Activated T-cell treated with anti-CD3 and anti-CD28 coated beads, Interleukin-2, amount 50 U/mL, for 72 hours (primary cell): ENCODE measurements around the gene CCDC137. TPM values are rescaled to one million over a fixed set of nuclear protein-coding genes. Genes with fewer than 3 reads are reported as not detected.

ENCODE experiments used
- ATAC-seq, 2 donors: fragments of 150-1000 bp; cut with Tn5 transposase; replicated peaks in 1 of 2; 2 replicates each; pipeline ENCODE4 v1.10.0; 2021; ENCODE audit warnings: moderate library complexity in 2 of 2, mild to moderate bottlenecking in 1 of 2
- DNase-seq, 2 donors: peaks; one replicate each; pipeline ENCODE4 v3.0.0; 2021 to 2022; ENCODE audit warnings: mixed read lengths in 1 of 2
- H3K27ac Mint-ChIP-seq: one replicate; pipeline ENCODE4 v1.8.0; 2022; ENCODE audit warnings: mild to moderate bottlenecking, moderate library complexity, mixed read lengths
- H3K27me3 Mint-ChIP-seq: one replicate; pipeline ENCODE4 v1.8.0; 2022; ENCODE audit warnings: low read depth, mixed read lengths
- H3K36me3 Mint-ChIP-seq, 2 donors: one replicate each; pipeline ENCODE4 v1.8.0; 2022; ENCODE audit warnings: mixed read lengths in 2 of 2, mild to moderate bottlenecking in 1 of 2; ENCODE audit not compliant: insufficient read depth in 2 of 2
- H3K4me1 Mint-ChIP-seq: one replicate; pipeline ENCODE4 v1.8.0; 2022; ENCODE audit warnings: low read depth, mixed read lengths
- H3K4me3 Mint-ChIP-seq, 2 donors: one replicate each; pipeline ENCODE4 v1.8.0; 2022; ENCODE audit warnings: mild to moderate bottlenecking in 2 of 2, mixed read lengths in 2 of 2, moderate library complexity in 2 of 2
- H3K9me3 Mint-ChIP-seq, 2 donors: one replicate each; pipeline ENCODE4 v1.8.0; 2022; ENCODE audit warnings: mixed read lengths in 2 of 2
- total RNA-seq, 2 donors: library from RNA; stranded (reverse); gene quantifications; one replicate each; pipeline ENCODE4 v1.2.3, GENCODE V29; 2022

CCDC137 gene
- total RNA-seq, 2 donors from 2014 or later = 26.1 to 46.5 TPM

- Mint-ChIP-seq H3K4me3 (no peak overlapping the region), H3K9me3 (no peaks in the 10 kb centered on the region)
- ATAC-seq = no peak
These were observed 24.7 kb downstream of the CCDC137 start for GRCh38 chr17:81691196-81691595.

DNA sequence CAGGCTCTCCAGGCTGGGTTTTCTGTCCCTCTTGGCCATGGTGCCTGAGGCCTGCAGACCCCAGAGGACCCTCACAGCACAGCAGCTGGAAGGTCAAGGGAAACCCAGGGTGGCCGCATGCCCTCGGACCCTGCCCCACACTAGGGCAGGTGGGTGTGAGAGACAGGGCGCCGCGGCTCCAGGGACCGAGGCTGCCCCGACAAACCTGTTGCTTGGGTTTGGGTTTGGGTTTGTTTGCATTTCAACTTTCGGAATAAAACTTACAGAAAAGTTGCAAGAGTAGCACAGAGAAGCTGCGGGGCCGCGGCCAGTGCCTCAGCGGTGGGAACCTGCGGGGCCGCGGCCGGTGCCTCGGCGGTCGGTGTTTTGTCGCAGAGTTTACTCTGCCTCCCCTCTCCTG lies 25.1 kb downstream of the CCDC137 start:
- H3K4me3 Mint-ChIP-seq = no peak overlapping the region
- peaks cover 2 to 8% of the 10 kb centered on the region in 2 donors for H3K36me3 Mint-ChIP-seq
- H3K9me3 Mint-ChIP-seq = no peaks in the 10 kb centered on the region
- no peak for DNase-seq
- peaks cover 5% of the 10 kb centered on the region for H3K4me1 Mint-ChIP-seq
- ATAC-seq = no peak
- H3K27me3 Mint-ChIP-seq = no peaks in the 10 kb centered on the region
- H3K27ac Mint-ChIP-seq = no peak overlapping the region

More at GRCh38 chr17:81691196-81691595, 24.7 kb downstream of the CCDC137 start:
- Mint-ChIP-seq H3K27ac (no peak overlapping the region), H3K4me1 (peaks cover 7% of the 10 kb centered on the region), H3K36me3 (peaks cover 2 to 11% of the 10 kb centered on the region in 2 donors), H3K27me3 (no peaks in the 10 kb centered on the region)
- no peak for DNase-seq

DNA sequence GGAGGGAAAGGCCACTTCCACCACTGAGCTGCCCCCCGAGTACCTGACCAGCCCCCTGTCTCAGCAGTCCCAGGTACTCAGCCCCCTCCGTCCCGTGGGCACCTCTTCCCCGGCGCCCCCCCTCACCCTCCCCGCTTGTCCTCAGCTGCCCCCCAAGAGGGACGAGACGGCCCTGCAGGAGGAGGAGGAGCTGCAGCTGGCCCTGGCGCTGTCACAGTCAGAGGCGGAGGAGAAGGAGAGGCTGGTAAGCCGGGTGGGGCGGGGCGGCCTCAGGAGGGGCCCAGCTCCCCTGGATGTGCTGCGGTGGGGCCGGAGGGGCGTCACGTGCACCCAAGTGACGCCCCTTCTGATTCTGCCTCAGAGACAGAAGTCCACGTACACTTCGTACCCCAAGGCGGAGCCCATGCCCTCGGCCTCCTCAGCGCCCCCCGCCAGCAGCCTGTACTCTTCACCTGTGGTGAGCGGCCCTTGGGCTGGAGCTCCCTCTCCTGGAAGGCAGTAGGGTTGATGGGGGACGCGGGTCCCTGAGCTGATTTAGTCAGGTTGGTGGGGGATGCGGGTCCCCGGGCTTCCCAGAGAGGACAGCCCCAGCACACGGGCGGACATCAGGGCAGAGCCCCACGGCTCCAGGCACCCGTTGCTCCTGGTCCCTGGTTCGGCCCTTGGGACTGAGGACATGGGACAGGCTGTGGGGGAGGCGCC lies 27.1 kb downstream of the CCDC137 start:
- Mint-ChIP-seq H3K36me3 (peaks cover 4 to 14% of the 10 kb centered on the region in 2 donors), H3K4me3 (no peak overlapping the region), H3K4me1 (peaks cover 3% of the 10 kb centered on the region), H3K9me3 (no peaks in the 10 kb centered on the region), H3K27me3 (no peaks in the 10 kb centered on the region), H3K27ac (no peak overlapping the region)
- DNase-seq (no peak), ATAC-seq (no peak)

DNA sequence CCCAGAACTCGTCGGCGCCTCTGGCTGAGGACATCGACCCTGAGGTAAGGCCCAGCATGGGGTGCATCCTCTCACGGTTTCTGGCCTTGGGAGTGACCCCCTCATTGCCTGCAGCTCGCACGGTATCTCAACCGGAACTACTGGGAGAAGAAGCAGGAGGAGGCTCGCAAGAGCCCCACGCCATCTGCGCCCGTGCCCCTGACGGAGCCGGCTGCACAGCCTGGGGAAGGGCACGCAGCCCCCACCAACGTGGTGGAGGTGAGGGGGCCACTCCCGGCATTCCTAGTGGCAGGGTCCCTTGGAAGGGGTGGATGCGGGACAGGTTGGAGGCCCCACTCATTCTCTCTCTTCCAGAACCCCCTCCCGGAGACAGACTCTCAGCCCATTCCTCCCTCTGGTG lies 28.3 kb downstream of the CCDC137 start:
- DNase-seq (no peak), ATAC-seq (no peak)
- Mint-ChIP-seq H3K9me3 (no peaks in the 10 kb centered on the region), H3K4me3 (no peak overlapping the region), H3K27ac (no peak overlapping the region), H3K27me3 (no peaks in the 10 kb centered on the region), H3K4me1 (peaks cover 3% of the 10 kb centered on the region), H3K36me3 (peaks cover 4 to 14% of the 10 kb centered on the region in 2 donors)

DNA sequence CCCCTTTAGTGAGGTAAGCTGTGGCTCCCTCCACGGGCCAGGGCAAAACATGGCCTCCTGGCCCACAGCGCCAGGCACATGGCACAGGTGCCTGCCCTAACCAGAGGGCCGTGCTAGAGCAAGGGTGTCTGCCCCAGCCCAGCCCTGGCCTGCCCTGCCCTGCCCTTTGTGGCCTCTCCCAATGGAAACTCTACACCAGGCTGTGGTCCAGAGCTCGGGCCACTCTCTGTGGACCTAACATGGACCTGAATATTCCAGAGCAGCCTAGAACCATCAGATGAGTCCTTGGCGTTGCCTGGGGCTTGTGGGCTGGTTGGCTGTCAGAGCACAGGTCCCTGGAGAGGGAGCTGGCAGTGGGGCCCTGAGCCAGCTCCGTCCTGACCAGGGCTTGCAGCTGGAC lies 28.7 kb downstream of the CCDC137 start:
- no peaks in the 10 kb centered on the region for H3K27me3 Mint-ChIP-seq
- no peak for DNase-seq
- no peak overlapping the region for H3K4me3 Mint-ChIP-seq
- H3K9me3 Mint-ChIP-seq = no peaks in the 10 kb centered on the region
- H3K4me1 Mint-ChIP-seq = peaks cover 3% of the 10 kb centered on the region
- ATAC-seq = no peak
- H3K27ac Mint-ChIP-seq = no peak overlapping the region
- H3K36me3 Mint-ChIP-seq = peaks cover 4 to 14% of the 10 kb centered on the region in 2 donors

- no peaks in the 10 kb centered on the region for H3K27me3 Mint-ChIP-seq
- H3K27ac Mint-ChIP-seq = no peak overlapping the region
- DNase-seq (no peak), ATAC-seq (no peak)
- no peaks in the 10 kb centered on the region for H3K9me3 Mint-ChIP-seq
- peaks cover 4 to 14% of the 10 kb centered on the region in 2 donors for H3K36me3 Mint-ChIP-seq
- H3K4me1 Mint-ChIP-seq = peaks cover 6% of the 10 kb centered on the region
- no peak overlapping the region for H3K4me3 Mint-ChIP-seq
These were observed 29.3 kb downstream of the CCDC137 start for GRCh38 chr17:81695801-81696200.

DNA sequence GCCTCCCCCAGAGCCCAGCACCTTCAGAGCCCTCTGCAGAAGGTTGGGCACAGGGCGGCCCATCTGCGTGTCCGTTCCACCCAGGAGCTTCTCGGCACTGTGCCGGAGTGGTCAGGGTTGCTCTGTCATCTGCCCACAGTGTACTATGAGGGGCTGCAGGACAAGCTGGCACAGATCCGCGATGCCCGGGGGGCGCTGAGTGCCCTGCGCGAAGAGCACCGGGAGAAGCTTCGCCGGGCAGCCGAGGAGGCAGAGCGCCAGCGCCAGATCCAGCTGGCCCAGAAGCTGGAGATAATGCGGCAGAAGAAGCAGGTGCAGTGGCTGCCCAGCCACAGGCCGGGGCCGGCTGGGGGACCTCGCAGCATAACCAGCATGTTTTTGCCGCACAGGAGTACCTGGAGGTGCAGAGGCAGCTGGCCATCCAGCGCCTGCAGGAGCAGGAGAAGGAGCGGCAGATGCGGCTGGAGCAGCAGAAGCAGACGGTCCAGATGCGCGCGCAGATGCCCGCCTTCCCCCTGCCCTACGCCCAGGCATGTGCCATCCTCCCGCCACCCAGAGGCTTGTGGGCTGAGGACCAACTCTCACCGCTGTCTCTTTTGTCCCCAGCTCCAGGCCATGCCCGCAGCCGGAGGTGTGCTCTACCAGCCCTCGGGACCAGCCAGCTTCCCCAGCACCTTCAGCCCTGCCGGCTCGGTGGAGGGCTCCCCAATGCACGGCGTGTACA lies 29.8 kb downstream of the CCDC137 start:
- Mint-ChIP-seq H3K36me3 (peaks cover 4 to 16% of the 10 kb centered on the region in 2 donors), H3K27me3 (no peaks in the 10 kb centered on the region), H3K27ac (no peak overlapping the region), H3K9me3 (no peaks in the 10 kb centered on the region), H3K4me3 (no peak overlapping the region), H3K4me1 (peaks cover 10% of the 10 kb centered on the region)
- no peak for DNase-seq
- peak in 1 of 2 donors; percentile 8 for ATAC-seq

GRCh38 chr17:81697261-81698044 lies 30.9 kb downstream of the CCDC137 start:
- Mint-ChIP-seq H3K4me3 (no peak overlapping the region), H3K36me3 (peaks cover 4 to 19% of the 10 kb centered on the region in 2 donors), H3K4me1 (peaks cover 20% of the 10 kb centered on the region), H3K27me3 (no peaks in the 10 kb centered on the region), H3K9me3 (no peaks in the 10 kb centered on the region), H3K27ac (no peak overlapping the region)
- no peak for ATAC-seq
- DNase-seq = no peak

GRCh38 chr17:81700353-81701287 lies 34.1 kb downstream of the CCDC137 start:
- no peak overlapping the region for H3K27ac Mint-ChIP-seq

DNA sequence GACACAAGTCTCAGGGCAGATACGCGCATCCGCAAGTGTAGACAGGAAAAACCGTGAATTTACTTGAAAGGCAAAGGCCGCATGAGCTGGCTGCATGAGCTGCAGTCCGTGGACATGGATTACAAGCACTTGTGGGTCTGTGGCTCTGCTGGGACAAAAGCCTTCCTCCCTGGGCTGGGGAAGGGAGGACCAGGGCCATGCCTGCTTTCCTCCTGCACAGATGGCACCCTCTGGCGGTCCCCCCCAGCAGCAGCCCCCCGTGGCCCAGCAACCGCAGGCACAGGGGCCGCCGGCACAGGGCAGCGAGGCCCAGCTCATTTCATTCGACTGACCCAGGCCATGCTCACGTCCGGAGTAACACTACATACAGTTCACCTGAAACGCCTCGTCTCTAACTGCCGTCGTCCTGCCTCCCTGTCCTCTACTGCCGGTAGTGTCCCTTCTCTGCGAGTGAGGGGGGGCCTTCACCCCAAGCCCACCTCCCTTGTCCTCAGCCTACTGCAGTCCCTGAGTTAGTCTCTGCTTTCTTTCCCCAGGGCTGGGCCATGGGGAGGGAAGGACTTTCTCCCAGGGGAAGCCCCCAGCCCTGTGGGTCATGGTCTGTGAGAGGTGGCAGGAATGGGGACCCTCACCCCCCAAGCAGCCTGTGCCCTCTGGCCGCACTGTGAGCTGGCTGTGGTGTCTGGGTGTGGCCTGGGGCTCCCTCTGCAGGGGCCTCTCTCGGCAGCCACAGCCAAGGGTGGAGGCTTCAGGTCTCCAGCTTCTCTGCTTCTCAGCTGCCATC lies 34.9 kb downstream of the CCDC137 start:
- Mint-ChIP-seq H3K27me3 (no peaks in the 10 kb centered on the region), H3K4me3 (peak overlapping the region; percentile 96 to 97), H3K36me3 (peaks cover 5 to 32% of the 10 kb centered on the region in 2 donors), H3K9me3 (no peaks in the 10 kb centered on the region), H3K27ac (peak overlapping the region; percentile 96), H3K4me1 (peaks cover 45% of the 10 kb centered on the region)
- DNase-seq (peak in 1 of 2 donors; percentile 28), ATAC-seq (no peak)

More at GRCh38 chr17:81700353-81701287, 34.1 kb downstream of the CCDC137 start:
- H3K4me1 Mint-ChIP-seq = peaks cover 36% of the 10 kb centered on the region
- H3K27me3 Mint-ChIP-seq = no peaks in the 10 kb centered on the region
- DNase-seq (no peak), ATAC-seq (no peak)
- H3K9me3 Mint-ChIP-seq = no peaks in the 10 kb centered on the region
- H3K36me3 Mint-ChIP-seq = peaks cover 5 to 29% of the 10 kb centered on the region in 2 donors
- H3K4me3 Mint-ChIP-seq = peak overlapping the region in 1 of 2 donors; percentile 96

DNA sequence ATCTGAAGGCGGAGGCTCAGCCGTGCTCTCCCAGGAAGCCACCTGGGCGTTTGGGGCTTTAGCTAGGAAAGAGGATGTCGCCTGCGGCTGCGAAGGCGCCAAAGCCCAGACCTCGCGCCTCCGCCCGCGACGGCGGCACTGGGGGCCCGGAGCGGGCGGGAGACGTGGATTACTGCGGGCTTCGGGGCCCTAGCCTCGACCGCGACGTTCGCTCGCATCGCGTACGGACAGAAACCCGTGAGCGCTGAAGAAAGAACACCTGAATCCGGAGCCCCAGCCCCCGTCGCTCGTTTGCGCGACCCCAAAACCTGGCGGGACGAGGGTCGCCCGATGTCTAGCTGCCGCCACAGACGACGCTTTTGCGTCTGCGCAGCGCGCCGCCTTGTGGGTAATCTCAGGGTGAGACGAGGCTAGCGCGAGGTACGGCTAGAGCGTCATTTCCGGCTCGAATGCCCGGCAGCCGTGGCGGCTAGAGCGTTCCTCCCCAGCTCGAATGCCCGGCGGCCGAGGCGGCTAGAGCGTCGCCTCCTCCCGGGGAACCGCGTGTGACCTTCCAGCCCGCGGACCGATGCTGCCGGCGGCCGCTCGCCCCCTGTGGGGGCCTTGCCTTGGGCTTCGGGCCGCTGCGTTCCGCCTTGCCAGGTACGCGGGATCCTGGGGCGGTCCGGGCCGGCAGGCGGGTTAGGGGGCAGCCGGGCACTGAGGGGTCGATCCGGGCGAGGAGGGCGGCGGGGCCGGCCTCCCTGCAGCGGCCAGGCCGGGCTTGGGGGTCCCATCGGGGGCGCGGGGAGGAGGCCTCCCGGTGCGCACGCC lies 36.6 kb downstream of the CCDC137 start, which contains the start of gene MRPL12:
Gene MRPL12, plus strand, starts transcription at position 434 of the 813 bp plus-strand sequence. Its CDS starts 135 bp downstream, at position 569.
- DNase-seq (peak; percentile 92 to 93), ATAC-seq (peak; percentile 93 to 94)
- Mint-ChIP-seq H3K27me3 (no peaks in the 10 kb centered on the region), H3K4me1 (peaks cover 45% of the 10 kb centered on the region), H3K9me3 (no peaks in the 10 kb centered on the region), H3K4me3 (peak within 1 kb of the TSS; percentile 96 to 97), H3K27ac (peak within 1 kb of the TSS; percentile 96), H3K36me3 (peaks cover 4 to 28% of the 10 kb centered on the region in 2 donors)
